GM19099 (cell line): Measurements from ENCODE around the gene PTPRR.

Source experiments
- POLR2A ChIP-seq: IDR thresholded peaks from 3 replicates; pipeline ENCODE4 v1.6.1; 2011; ENCODE audit warnings: low read depth; ENCODE audit not compliant: insufficient read length; ENCODE audit errors: extremely low read depth

The PTPRR gene

GRCh38 chr12:70798016-70798783 is 122.3 kb downstream of the PTPRR start:
- TF ChIP-seq POLR2A = no peak

- TF ChIP-seq POLR2A = no peak
These were observed 123.5 kb downstream of the PTPRR start for GRCh38 chr12:70796989-70797388.

GRCh38 chr12:70795608-70796007 is 124.9 kb downstream of the PTPRR start:
- no peak for TF ChIP-seq POLR2A

GRCh38 chr12:70794131-70794530 is 126.4 kb downstream of the PTPRR start:
- no peak for TF ChIP-seq POLR2A

GRCh38 chr12:70788774-70789173 is 131.8 kb downstream of the PTPRR start:
- TF ChIP-seq POLR2A = no peak

GRCh38 chr12:70787612-70788011 is 132.9 kb downstream of the PTPRR start:
- TF ChIP-seq POLR2A = no peak

GRCh38 chr12:70785896-70786295 is 134.6 kb downstream of the PTPRR start:
- TF ChIP-seq POLR2A = no peak

- TF ChIP-seq POLR2A = no peak
These were observed 136.4 kb downstream of the PTPRR start for GRCh38 chr12:70784042-70784668.

GRCh38 chr12:70783455-70783854 is 137.1 kb downstream of the PTPRR start:
- TF ChIP-seq POLR2A = no peak

- TF ChIP-seq POLR2A = no peak
These were observed 141.3 kb downstream of the PTPRR start for GRCh38 chr12:70779250-70779649.

GRCh38 chr12:70774055-70774454 is 146.5 kb downstream of the PTPRR start:
- no peak for TF ChIP-seq POLR2A

GRCh38 chr12:70772836-70773235 is 147.7 kb downstream of the PTPRR start:
- no peak for TF ChIP-seq POLR2A

GRCh38 chr12:70771581-70771980 is 149.0 kb downstream of the PTPRR start:
- no peak for TF ChIP-seq POLR2A

GRCh38 chr12:70763666-70764065 is 156.9 kb downstream of the PTPRR start:
- TF ChIP-seq POLR2A = no peak

- no peak for TF ChIP-seq POLR2A
These were observed 158.5 kb downstream of the PTPRR start for GRCh38 chr12:70762000-70762399.

GRCh38 chr12:70759161-70759918 is 161.2 kb downstream of the PTPRR start:
- TF ChIP-seq POLR2A = no peak
